Neural progenitor cell (in vitro differentiated cells): ENCODE results near the gene LIMK2.

ENCODE experiments used
- EZH2phosphoT487 ChIP-seq: fragments of 200-600 bp; sonication (generic); IDR thresholded peaks from 2 replicates; pipeline ENCODE4 v1.6.1; 2017; ENCODE audit warnings: antibody characterized with exemption
- TF ChIP-seq, protein P1 (sequence below): fragments of 200-600 bp; sonication (generic); IDR thresholded peaks from 2 replicates; pipeline ENCODE4 v1.5.1; 2017; ENCODE audit warnings: antibody characterized with exemption, mild to moderate bottlenecking

DNA sequence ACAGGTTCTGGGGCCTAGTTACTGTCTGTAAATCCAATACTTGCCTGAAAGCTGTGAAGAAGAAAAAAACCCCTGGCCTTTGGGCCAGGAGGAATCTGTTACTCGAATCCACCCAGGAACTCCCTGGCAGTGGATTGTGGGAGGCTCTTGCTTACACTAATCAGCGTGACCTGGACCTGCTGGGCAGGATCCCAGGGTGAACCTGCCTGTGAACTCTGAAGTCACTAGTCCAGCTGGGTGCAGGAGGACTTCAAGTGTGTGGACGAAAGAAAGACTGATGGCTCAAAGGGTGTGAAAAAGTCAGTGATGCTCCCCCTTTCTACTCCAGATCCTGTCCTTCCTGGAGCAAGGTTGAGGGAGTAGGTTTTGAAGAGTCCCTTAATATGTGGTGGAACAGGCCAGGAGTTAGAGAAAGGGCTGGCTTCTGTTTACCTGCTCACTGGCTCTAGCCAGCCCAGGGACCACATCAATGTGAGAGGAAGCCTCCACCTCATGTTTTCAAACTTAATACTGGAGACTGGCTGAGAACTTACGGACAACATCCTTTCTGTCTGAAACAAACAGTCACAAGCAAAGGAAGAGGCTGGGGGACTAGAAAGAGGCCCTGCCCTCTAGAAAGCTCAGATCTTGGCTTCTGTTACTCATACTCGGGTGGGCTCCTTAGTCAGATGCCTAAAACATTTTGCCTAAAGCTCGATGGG is 66.7 kb downstream of the LIMK2 start:
- TF ChIP-seq, protein P1, sequence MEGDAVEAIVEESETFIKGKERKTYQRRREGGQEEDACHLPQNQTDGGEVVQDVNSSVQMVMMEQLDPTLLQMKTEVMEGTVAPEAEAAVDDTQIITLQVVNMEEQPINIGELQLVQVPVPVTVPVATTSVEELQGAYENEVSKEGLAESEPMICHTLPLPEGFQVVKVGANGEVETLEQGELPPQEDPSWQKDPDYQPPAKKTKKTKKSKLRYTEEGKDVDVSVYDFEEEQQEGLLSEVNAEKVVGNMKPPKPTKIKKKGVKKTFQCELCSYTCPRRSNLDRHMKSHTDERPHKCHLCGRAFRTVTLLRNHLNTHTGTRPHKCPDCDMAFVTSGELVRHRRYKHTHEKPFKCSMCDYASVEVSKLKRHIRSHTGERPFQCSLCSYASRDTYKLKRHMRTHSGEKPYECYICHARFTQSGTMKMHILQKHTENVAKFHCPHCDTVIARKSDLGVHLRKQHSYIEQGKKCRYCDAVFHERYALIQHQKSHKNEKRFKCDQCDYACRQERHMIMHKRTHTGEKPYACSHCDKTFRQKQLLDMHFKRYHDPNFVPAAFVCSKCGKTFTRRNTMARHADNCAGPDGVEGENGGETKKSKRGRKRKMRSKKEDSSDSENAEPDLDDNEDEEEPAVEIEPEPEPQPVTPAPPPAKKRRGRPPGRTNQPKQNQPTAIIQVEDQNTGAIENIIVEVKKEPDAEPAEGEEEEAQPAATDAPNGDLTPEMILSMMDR = no peak
- TF ChIP-seq EZH2phosphoT487 = no peak
